Fibroblast of skin of back (primary cell): Measurements from ENCODE around the gene ANTXR1.

Experiments used
- DNase-seq: peaks from one replicate; pipeline ENCODE4 v3.0.0-alpha.2; 2013

The ANTXR1 gene

GRCh38 chr2:69074918-69075317, 61.9 kb downstream of the ANTXR1 start:
- no peak for DNase-seq

- no peak for DNase-seq
These were observed 62.5 kb downstream of the ANTXR1 start for GRCh38 chr2:69075486-69075885.

GRCh38 chr2:69076601-69077000, 63.6 kb downstream of the ANTXR1 start:
- peak; percentile 42 for DNase-seq

GRCh38 chr2:69077252-69077950, 64.4 kb downstream of the ANTXR1 start:
- no peak for DNase-seq

GRCh38 chr2:69080071-69080470, 67.1 kb downstream of the ANTXR1 start:
- no peak for DNase-seq

- no peak for DNase-seq
These were observed 68.1 kb downstream of the ANTXR1 start for GRCh38 chr2:69081001-69081580.

- DNase-seq: no peak
These were observed 68.8 kb downstream of the ANTXR1 start for GRCh38 chr2:69081757-69082156.

- peak; percentile 69 for DNase-seq
These were observed 69.5 kb downstream of the ANTXR1 start for GRCh38 chr2:69082430-69082997.

GRCh38 chr2:69083235-69083748, 70.3 kb downstream of the ANTXR1 start:
- peak; percentile 50 for DNase-seq

- DNase-seq: no peak
These were observed 71.5 kb downstream of the ANTXR1 start for GRCh38 chr2:69084492-69084891.

- DNase-seq: peak; percentile 19
These were observed 73.5 kb downstream of the ANTXR1 start for GRCh38 chr2:69086466-69086865.

GRCh38 chr2:69087211-69087911, 74.4 kb downstream of the ANTXR1 start:
- no peak for DNase-seq

GRCh38 chr2:69087912-69088240, 74.9 kb downstream of the ANTXR1 start:
- DNase-seq: no peak

- DNase-seq: no peak
These were observed 75.5 kb downstream of the ANTXR1 start for GRCh38 chr2:69088466-69088865.

GRCh38 chr2:69089266-69089665, 76.3 kb downstream of the ANTXR1 start:
- no peak for DNase-seq

- DNase-seq: no peak
These were observed 77.0 kb downstream of the ANTXR1 start for GRCh38 chr2:69089998-69090397.

GRCh38 chr2:69090820-69091219, 77.8 kb downstream of the ANTXR1 start:
- no peak for DNase-seq

GRCh38 chr2:69092857-69093256, 79.9 kb downstream of the ANTXR1 start:
- DNase-seq: no peak

- peak; percentile 61 for DNase-seq
These were observed 82.3 kb downstream of the ANTXR1 start for GRCh38 chr2:69095305-69095704.

- DNase-seq: no peak
These were observed 83.5 kb downstream of the ANTXR1 start for GRCh38 chr2:69096326-69097095.

GRCh38 chr2:69097148-69097610, 84.2 kb downstream of the ANTXR1 start:
- no peak for DNase-seq

- DNase-seq: no peak
These were observed 85.1 kb downstream of the ANTXR1 start for GRCh38 chr2:69097891-69098655.
